HT-29 (cell line): ENCODE results near the gene SPATA20. TPM values are rescaled to one million over a fixed set of nuclear protein-coding genes. Genes with fewer than 3 reads are reported as not detected.

Experiments
- DNase-seq: peaks from one replicate; pipeline ENCODE4 v3.0.0-alpha.2; 2015; ENCODE audit warnings: low spot score
- total RNA-seq: library from RNA; depleted of rRNA; stranded (reverse); fragments of >200 nt; shearing (Covaris generic); gene quantifications from 2 replicates; pipeline ENCODE4 v1.2.3, GENCODE V29; 2014; rRNA removed

The SPATA20 gene
- total RNA-seq, 1 experiment from 2014 or later = 44.9 TPM

DNA sequence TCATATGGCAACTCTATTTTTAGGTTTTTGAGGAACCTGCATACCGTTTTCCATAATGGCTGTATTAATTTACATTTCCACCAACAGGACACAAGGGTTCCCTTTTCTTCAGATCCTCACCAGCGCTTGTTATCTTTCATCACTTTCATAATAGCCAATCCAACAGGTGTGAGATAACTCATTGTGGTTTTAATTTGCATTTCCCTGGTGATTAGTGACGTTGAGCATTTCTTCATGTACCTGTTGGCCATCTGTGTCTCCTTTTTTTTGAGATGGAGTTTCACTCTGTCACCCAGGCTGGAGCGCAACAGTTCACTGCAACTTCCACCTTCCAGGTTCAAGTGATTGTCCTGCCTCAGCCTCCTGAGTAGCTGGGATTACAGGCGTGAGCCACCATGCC lies 51.5 kb downstream of the SPATA20 start:
- no peak for DNase-seq

GRCh38 chr17:50599606-50600005 lies 52.6 kb downstream of the SPATA20 start:
- DNase-seq = no peak

DNA sequence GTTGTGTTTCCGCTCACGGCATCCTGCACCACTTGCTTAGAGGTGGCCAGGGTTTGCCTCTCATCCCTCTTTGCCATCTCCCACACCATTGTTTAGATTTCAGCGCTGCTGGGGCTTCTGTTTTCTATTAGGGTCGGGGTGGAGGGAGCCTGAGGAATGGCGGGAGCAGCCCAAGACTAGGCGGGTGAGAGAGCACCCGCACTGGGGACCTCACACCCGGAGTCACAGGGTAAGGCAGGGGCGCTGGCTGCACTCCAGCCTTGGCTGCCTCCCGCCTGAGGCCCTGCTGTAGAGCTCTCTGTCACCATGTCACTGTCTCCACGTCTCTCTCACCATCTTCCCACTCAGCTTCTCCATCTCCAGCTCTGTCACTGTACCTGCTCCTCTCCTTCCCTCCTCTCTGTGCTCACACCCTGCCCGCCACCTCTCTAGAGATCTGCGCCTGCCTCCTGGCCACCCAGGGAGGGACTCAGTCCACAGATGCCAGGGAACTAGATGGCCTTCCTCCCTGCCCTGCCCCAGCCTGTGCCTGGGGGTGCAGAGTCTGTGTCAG lies 54.9 kb downstream of the SPATA20 start:
- no peak for DNase-seq

GRCh38 chr17:50602836-50603235 lies 55.9 kb downstream of the SPATA20 start:
- DNase-seq = no peak

DNA sequence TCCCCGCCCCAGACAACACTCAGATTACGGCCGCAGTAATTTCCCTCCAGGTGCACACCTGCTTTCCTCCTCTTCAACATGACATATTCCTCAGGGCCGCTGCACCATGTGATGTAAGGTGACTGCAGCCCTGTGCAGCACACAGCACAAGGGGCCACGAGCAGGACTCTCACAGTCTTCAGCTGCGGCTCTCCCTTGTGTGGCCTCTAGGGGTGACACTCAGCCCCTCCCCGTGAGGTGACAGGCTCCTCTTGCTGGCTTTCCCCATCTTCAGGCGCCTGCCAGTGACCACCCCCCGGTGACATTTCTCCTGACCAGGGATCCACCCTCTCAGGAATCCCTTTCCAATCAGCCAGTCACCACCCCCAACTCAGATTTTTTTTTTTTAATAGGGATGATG lies 56.4 kb downstream of the SPATA20 start:
- peak; percentile 35 for DNase-seq

- no peak for DNase-seq
Observed at GRCh38 chr17:50604513-50604912, 57.5 kb downstream of the SPATA20 start.

DNA sequence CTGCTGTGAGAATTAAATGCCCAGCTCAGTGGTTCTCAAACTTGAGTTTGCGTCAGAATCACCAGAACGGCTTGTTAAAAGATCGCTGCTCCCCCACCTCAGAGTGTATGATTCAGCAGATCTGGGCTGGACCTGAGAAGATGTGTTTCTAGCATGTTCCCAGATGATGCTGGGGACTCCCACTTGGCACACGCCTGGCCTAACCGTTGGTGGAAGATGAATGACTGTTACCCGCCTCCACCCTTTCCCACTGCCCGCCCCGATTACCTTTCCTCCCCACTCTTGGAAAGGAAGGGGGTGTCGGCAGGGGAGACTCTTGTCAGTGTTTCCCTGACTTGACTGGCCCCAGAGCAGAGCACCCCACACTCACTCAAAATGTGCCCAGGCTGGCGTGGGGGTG lies 58.5 kb downstream of the SPATA20 start:
- DNase-seq = no peak

Other genes with a start within 250 kb of the SPATA20 start
- 34.6 and 40.0 TPM in 2 replicates for gene XYLT2, start 201.0 kb upstream of the SPATA20 start, total RNA-seq
- 71.2 and 120 TPM in 2 replicates for gene MRPL27, start 174.0 kb upstream of the SPATA20 start, total RNA-seq
- 7.5 and 11.8 TPM in 2 replicates for gene EME1, start 173.9 kb upstream of the SPATA20 start, total RNA-seq
- gene LRRC59, start 149.7 kb upstream of the SPATA20 start, total RNA-seq = 137 and 155 TPM in 2 replicates
- 60.0 and 66.2 TPM in 2 replicates for gene ACSF2, start 121.0 kb upstream of the SPATA20 start, total RNA-seq
- not detected in 2 replicates for gene CHAD, start 78.3 kb upstream of the SPATA20 start, total RNA-seq
- 27.9 and 30.9 TPM in 2 replicates for gene RSAD1, start 68.3 kb upstream of the SPATA20 start, total RNA-seq
- not detected in 2 replicates for gene MYCBPAP, start 38.7 kb upstream of the SPATA20 start, total RNA-seq
- 25.6 and 25.8 TPM in 2 replicates for gene EPN3, start 14.4 kb upstream of the SPATA20 start, total RNA-seq
- gene CACNA1G, start 13.5 kb downstream of the SPATA20 start, total RNA-seq = 0.05 and 0.57 TPM in 2 replicates
- 286 and 313 TPM in 2 replicates for gene ABCC3, start 87.7 kb downstream of the SPATA20 start, total RNA-seq
- gene ANKRD40, start 160.7 kb downstream of the SPATA20 start, total RNA-seq = 14.0 and 14.2 TPM in 2 replicates
- 50.4 and 58.9 TPM in 2 replicates for gene LUC7L3, start 172.4 kb downstream of the SPATA20 start, total RNA-seq
- 0.99 and 1.1 TPM in 2 replicates for gene ANKRD40CL, start 220.3 kb downstream of the SPATA20 start, total RNA-seq